Erythroblast (primary cell): ENCODE measurements around the gene GJB2.

Experiments used
- DNase-seq, 2 experiments: peaks; one replicate each; lab custom pipeline; 2025; lab: John Stamatoyannopoulos, UW
- GATA1 ChIP-seq: IDR thresholded peaks from 2 replicates; pipeline ENCODE4 v1.6.1; 2011; ENCODE audit warnings: low read depth, mild to moderate bottlenecking, control low read depth, low read length, moderate library complexity
- POLR2A ChIP-seq: IDR thresholded peaks from 2 replicates; pipeline ENCODE4 v1.6.1; 2011; ENCODE audit warnings: mild to moderate bottlenecking, low read length

Gene GJB2

DNA sequence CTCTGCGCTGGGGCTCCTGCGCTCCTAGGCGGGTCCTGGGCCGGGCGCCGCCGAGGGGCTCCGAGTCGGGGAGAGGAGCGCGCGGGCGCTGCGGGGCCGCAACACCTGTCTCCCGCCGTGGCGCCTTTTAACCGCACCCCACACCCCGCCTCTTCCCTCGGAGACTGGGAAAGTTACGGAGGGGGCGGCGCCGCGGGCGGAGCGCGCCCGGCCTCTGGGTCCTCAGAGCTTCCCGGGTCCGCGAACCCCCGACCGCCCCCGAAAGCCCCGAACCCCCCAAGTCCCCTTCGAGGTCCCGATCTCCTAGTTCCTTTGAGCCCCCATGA, at the start of gene GJB2:
Gene GJB2 (minus strand): TSS at position 103 of the 326 bp plus-strand sequence. CDS start 3,357 bp downstream, outside the sequence.
- no peak for TF ChIP-seq GATA1
- no peak for TF ChIP-seq POLR2A
- DNase-seq = no peak

DNA sequence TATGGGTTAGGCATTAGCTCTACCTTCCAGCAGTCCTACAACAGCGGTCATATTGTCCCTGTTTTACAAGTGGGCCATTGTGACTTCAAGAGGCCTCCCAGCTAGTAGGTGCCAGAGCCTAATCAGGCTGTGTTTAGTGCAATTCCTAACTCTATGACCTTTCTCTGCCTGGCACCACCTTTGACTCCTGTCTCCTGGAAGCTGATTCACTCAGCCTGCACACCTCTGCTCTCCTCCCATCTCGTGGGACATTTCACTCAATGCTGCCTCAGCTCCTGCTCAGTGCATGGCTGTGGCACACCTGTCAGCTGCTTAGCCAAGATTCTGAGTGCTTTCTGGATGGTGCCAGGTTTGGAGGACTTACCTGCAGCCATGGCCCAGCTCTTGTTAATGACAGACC, 48.9 kb upstream of the GJB2 start:
- DNase-seq = no peak
- TF ChIP-seq GATA1 = no peak
- no peak for TF ChIP-seq POLR2A

DNA sequence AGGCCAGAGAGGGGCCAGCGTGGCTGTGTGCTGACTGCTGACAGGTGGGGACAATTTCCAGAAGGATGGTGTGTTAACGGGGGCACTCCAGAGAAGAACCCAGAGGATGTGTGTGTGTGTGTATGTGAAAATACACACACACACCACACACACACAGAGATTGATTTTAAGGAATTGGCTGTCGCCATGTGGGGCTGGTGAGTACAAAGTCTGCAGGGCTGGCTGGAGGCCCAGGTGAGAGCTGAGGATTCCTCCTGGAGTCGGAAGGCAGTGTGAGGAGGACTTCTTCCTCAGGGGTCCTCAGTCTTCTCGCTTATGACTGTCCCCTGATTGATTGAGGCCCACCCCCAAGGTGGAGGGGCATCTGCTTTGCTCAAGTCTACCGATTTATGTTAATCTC, 47.0 kb upstream of the GJB2 start:
- TF ChIP-seq POLR2A (no peak), GATA1 (no peak)
- no peak for DNase-seq

DNA sequence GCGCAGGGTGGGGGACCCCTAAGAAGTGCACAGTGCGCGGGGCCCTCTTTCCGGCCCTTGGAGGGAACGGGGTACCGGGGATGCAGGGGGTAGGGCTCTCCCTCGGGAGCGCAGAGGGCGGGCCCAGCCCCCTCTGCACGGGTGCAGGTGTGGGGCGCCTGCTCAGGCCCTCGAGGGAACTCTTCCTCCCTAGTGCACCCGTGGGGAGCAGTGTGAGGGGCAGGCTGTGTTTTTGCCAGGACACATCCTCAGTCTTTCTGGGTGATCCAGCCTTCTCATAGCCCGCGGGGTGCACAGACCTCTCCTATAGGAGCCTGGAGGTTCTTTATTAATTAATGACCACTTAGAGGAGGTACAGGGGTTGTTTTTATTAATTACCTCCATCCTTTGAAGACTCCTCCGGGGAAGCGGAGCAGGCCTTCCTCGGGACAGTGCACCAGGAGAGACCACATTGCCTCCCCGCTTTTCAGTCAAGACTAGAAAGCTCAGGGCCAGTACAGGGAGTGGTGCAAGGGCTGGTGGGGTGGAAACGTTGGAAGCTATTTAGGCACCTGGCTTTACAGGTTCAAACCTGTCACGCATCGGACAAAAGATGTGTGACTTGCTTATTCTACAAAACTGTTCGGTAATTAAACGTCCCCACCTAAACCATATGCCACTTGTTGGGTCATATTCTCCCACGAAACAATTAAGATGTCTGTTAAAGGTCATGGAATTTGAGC, 40.0 kb upstream of the GJB2 start:
- no peak for DNase-seq
- TF ChIP-seq POLR2A = no peak
- no peak for TF ChIP-seq GATA1

DNA sequence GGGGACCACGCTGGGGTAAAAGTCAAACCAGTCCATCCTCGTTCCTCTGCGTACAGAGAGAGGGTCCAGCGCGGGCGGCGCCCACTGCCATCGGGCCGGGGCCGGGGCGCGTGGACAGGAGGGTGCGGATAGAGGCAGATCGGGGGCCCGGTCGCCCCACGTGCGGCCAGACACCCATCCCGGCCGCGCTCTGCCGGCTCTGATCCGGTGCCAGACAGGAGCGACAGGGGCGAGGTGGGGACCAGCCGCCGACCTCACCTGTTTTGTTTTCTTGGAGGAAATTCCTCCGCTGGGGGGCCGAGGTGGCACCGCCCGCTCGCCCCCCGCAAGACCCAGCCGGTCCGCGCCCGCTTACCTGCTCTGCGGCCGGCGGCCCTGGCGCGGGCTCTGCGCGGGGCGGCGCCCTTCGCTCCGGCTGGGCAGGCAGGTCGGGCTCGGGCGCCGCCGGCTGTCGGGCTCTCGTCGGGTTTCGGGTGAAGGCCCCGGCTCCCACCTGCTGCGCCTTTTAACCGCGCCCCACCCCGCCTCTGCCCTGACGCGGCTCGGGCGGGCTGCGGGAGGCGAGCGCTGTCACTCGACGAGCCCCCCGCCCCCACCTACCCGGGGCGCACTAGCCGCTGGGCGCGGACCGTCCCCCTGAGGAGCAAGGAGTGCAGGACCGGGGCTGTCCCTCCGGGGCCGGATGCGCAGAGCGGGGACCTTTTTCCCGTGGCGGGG, 39.3 kb upstream of the GJB2 start, which contains the start of gene GJB6:
Gene GJB6 (minus strand): TSS at position 481 of the 717 bp plus-strand sequence. CDS start 8,839 bp downstream, outside the sequence.
- no peak for DNase-seq
- no peak for TF ChIP-seq GATA1
- TF ChIP-seq POLR2A = no peak

DNA sequence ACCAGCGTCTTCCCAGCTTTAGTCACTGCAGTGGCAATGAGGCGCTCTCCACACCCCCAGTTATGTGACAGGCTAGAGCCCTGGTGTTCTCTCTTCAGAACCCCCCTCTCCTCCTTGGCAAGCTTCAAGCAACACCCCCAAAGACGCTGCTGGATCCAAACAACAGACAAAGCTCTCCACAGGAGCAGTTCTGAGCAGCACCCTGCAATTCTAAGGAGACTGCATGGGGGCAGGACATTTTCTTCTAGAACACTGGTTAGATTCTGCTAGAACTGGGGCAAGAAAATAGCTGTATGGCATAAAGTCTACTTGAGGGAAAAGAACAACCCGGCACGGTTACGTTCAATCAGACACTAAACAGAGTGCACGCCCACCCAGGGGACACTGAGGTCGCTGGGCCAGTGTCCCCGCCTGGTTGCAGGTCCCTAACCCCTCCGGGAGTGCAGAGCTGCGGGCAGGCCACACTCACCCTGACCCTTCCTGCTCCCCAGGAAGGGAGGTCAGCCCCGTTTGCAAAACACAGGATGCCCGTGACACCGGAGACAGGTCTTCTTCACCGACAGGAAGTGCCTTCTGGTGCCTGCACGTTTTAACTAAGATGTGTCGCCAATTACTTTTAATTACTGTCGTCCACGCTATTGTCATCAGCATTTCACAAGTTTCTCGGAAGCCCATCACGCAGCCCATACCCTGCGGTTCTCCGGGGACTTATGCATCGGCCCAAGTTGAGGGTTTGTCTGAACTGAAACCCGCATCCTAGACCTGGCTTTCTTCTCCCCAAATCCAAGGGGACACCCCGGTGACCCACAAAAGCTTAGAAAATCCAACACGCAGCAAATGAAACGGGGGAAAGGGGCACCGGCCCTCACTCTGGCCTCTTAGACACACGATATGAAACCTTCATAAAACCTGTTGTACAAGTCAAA, 38.4 kb upstream of the GJB2 start:
- no peak for DNase-seq

DNA sequence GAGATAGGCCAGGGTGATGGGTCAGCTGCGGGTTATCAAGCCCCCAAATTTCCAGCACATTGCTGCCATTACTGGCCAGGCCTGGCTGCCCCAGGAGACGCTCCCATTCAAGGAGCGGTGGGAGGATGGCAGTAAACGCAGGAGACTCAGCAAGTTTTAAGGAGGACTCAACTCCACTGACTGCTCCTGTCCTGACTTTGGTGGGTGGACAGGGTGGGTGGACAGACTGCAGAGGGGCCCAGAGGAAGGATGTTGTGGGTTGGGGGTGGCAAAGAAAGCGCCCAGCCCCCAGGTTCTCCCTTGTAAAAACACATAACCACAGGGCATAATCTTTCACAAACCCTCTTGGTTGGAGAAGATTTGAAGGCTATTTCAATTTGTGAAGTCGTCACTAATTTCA, 35.0 kb upstream of the GJB2 start:
- TF ChIP-seq POLR2A = no peak
- no peak for TF ChIP-seq GATA1
- no peak for DNase-seq

More for the DNA sequence above, 38.4 kb upstream of the GJB2 start:
- TF ChIP-seq POLR2A = no peak
- TF ChIP-seq GATA1 = no peak

DNA sequence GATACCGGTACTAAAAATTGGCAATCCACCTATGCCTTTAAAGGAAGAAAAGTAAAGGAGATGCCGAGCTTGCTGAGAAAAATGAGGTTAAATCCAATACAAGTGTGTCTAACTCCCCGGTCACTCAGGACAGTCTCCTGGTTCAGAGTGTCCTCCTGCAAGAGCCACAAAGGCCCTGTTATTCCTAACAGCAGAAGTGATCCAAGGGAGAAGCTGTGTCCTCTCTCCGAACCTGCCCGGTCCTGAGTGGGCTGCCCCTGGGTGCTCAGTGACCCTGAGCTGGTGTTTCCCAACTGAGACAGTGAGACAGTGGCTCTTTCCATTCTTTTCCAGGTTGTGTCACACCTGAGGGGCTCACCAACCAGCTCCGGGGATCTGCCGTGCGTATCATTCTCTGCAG, 34.5 kb upstream of the GJB2 start:
- DNase-seq = no peak
- no peak for TF ChIP-seq POLR2A
- TF ChIP-seq GATA1 = no peak

DNA sequence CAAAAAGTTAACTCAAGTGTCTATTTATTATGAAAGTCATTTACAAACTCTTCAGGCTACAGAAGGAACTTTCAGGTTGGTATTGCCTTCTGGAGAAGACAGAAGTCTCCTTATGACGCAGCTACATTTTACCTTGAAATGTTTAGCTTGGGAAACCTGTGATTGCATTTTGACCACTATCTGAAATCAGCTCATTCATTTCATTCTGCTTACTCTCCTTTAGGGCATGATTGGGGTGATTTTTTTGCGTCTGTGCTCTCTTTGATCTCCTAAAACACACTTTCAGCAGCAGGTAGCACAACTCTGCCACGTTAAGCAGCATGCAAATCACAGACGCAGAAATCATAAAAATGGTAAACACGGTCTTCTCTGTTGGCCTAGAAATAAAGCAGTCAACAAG, 29.8 kb upstream of the GJB2 start:
- DNase-seq = no peak
- no peak for TF ChIP-seq POLR2A

DNA sequence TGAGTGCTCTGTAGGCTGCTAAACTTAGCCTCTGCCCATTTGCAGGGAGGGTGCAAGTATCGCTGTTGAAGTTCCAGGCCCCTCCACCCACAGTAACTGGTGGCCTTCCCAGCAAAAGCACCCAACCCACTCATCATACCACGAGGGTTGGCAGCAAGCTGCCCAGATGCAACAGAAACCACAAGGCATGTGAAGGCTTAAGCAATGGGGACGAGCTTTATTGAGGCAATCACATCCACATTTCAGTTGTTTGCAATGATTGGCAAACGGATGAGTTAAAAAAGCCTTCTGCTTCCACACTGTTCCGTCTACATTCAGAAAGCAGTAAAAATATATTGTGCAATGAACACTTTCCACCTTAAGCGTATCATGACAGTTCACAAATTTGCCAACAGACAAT, 29.0 kb upstream of the GJB2 start:
- no peak for TF ChIP-seq POLR2A
- no peak for TF ChIP-seq GATA1
- no peak for DNase-seq

DNA sequence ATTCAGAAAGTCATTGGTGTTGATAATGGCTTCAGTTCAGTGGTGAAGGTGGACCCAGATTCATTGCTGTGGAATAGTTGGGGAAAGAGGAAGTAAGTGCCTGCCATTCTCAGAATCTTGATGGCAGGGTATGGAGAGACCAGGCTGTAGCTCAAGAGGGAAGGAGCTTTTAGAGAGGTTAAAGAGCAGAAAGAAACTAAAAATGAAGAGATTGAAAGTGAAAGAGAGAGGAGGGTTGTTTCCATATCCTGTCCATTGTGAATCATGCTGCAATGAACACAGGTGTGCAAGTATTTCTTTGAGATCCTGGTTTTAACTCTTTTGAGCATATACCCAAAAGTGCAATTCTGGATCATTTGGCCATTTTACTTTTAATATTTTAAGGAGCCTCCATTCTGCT, 26.8 kb upstream of the GJB2 start:
- TF ChIP-seq POLR2A (no peak), GATA1 (no peak)
- no peak for DNase-seq

DNA sequence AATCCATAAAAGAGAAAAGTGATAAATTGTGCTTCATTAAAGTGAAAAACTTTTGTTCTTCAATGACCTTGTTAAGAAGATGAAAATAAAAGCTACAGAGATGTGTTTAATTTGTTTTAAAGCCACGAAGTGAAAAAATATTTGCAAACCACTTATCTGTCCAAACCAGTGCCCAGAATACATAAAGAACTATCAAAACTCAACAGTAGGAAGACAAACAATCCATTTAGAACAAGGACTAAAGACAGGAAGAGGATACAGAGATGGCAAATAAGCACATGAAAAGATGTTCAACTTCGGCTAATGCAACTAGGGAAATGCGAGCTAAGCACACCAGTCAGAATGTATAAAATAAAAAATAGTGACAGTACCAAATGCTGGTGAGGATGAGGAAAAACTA, 24.4 kb upstream of the GJB2 start:
- TF ChIP-seq POLR2A (no peak), GATA1 (no peak)
- DNase-seq = no peak

DNA sequence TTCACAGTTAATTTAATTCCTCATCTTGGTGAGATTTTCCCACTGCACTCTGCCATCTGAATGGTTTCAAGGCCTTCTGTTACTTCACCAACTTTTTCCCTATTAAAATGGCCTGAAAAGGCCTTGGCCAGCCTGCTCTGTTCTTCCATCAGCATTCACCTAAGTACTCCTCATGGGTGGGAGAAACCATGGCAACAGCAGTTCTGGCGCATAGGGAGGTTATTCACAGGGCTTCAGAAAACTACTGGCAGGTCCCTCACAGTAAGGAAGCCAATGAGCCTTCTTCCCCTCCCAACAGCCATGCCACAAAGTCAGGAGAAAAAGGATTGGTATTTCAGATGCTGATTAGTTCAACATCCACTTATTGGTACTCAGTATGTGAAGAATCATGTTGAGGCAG, 17.2 kb upstream of the GJB2 start:
- no peak for DNase-seq
- TF ChIP-seq GATA1 = no peak
- TF ChIP-seq POLR2A = no peak
